Mammary epithelial cell (primary cell): ENCODE measurements around the gene MERTK.
"Not testable (repeated sequence)": the region's sequence is repeated elsewhere in the genome, so short reads cannot be mapped to it uniquely, and the experiment has no call there.

Source experiments
- EZH2 ChIP-seq: IDR thresholded peaks from 2 replicates; pipeline ENCODE4 v1.6.1; 2012; ENCODE audit warnings: low read length, inconsistent platforms, borderline replicate concordance
- TF ChIP-seq, protein P1 (sequence below), 2 donors: IDR thresholded peaks in 1 of 2; conservative IDR thresholded peaks in 1 of 2; 2 replicates each; pipeline ENCODE4 v1.5.1; 2011 to 2012; ENCODE audit warnings: inconsistent platforms in 2 of 2, low read length in 2 of 2, mild to moderate bottlenecking in 2 of 2, control low read depth in 1 of 2, low read depth in 1 of 2; ENCODE audit not compliant: insufficient read depth in 1 of 2; ENCODE audit errors: extremely low read depth in 1 of 2

DNA sequence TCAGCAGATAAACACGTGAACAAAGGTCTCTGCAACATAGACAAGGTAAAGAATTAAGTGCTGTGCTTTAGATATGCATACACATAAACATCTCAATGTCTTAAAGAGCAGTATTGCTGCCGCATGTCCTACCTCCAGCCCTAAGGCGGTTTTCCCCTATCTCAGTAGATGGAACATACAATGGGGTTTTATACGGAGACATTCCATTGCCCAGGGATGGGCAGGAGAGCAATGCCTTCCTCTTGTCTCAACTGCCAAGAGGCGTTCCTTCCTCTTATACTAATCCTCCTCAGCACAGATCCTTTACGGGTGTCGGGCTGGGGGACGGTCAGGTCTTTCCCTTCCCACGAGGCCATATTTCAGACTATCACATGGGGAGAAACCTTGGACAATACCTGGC lies 64.7 kb downstream of the MERTK start:
- not testable (repeated sequence) for TF ChIP-seq EZH2
- TF ChIP-seq, protein P1, sequence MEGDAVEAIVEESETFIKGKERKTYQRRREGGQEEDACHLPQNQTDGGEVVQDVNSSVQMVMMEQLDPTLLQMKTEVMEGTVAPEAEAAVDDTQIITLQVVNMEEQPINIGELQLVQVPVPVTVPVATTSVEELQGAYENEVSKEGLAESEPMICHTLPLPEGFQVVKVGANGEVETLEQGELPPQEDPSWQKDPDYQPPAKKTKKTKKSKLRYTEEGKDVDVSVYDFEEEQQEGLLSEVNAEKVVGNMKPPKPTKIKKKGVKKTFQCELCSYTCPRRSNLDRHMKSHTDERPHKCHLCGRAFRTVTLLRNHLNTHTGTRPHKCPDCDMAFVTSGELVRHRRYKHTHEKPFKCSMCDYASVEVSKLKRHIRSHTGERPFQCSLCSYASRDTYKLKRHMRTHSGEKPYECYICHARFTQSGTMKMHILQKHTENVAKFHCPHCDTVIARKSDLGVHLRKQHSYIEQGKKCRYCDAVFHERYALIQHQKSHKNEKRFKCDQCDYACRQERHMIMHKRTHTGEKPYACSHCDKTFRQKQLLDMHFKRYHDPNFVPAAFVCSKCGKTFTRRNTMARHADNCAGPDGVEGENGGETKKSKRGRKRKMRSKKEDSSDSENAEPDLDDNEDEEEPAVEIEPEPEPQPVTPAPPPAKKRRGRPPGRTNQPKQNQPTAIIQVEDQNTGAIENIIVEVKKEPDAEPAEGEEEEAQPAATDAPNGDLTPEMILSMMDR (conservative IDR thresholded peaks at IDR 0.05 in 1 of 2, IDR thresholded peaks at IDR 0.05 in 1 of 2; ENCODE audit: extremely low read depth in 1 of 2, insufficient read depth in 1 of 2, low read depth in 1 of 2, low read length in 2 of 2) = not testable (repeated sequence)
